ENCODE measurements around the gene RANGAP1.
"Not testable (repeated sequence)": the region's sequence is repeated elsewhere in the genome, so short reads cannot be mapped to it uniquely, and the experiment has no call there.

RANGAP1 gene

DNA sequence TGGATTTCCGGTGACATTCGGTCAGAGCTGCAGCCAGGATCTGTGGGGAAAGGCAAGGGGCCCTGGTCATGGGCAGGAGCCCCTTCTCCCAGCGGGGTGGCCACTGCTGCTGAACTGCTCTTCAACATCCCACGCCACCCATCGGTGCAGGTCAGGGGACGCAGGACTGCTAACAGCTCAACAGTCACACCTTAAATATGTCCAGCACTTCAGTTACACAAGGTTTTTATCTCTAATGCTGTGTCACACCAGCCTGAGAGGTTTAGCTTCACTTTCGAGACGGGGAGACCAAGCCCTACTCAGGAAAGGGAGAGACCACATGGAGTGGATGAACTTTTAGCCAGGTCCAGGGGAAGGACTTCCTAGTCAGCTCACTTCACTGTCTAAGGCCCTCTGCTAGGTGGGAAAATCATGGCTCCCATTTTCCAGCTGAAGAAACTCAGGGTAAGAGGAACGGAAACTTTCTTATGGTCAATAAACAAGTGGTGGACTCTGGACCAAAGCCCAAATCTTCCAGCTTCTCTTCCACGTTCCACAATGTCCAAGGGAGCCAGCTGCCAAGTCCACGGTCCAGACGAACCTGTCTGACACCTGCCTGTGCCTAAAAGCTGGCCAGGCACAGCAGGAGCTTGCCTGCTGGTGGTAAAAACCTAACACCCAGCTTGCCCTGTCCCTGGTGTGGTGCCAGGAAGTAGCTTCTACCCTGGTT lies 24.3 kb downstream of the RANGAP1 start:
- no peak overlapping the region for H3K9ac ChIP-seq (ENCODE audit: low read depth in 1 of 2, low read length in 2 of 2)
- H3K27ac ChIP-seq (ENCODE audit: low read depth, low read length): no peak overlapping the region
- H3K4me1 ChIP-seq (ENCODE audit: control insufficient read depth in 1 of 2, insufficient read depth in 2 of 2, low read length in 2 of 2): no peaks in the 10 kb centered on the region

DNA sequence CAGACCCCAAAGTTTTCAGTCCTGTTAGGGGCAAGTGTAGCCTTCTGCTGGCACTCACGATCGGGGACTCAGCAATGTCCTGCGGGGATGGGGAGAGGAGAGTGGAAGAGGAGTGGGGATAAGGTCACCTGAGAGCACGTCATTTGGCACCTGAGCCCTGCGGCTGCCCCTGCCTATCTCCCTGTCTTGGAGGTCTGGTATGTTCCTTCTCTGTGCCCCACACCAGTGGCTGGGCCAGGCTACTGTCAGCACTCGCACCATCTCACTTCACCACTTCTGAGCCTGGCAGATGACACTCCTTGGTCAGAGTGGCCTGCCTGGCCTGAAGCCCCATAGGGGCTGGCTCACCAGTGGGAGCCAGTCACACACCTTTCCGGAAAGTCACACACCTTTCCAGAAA lies 25.1 kb downstream of the RANGAP1 start:
- Histone ChIP-seq H3K36me3 (ENCODE audit: control insufficient read depth in 1 of 2, insufficient read depth in 2 of 2, low read length in 2 of 2) (peaks cover 37 to 85% of the 10 kb centered on the region in 2 donors), H3K4me3 (ENCODE audit: low read depth in 1 of 2, low read length in 2 of 2) (no peak overlapping the region), H3K27ac (ENCODE audit: low read depth, low read length) (no peak overlapping the region), H3K9ac (ENCODE audit: low read depth in 1 of 2, low read length in 2 of 2) (no peak overlapping the region), H3K4me1 (ENCODE audit: control insufficient read depth in 1 of 2, insufficient read depth in 2 of 2, low read length in 2 of 2) (no peaks in the 10 kb centered on the region), H3K9me3 (ENCODE audit: control insufficient read depth in 1 of 2, low read length in 2 of 2) (no peaks in the 10 kb centered on the region), H3K27me3 (ENCODE audit: control insufficient read depth in 1 of 2, insufficient read depth in 2 of 2, low read length in 2 of 2) (no peaks in the 10 kb centered on the region)

More for the DNA sequence above, 24.3 kb downstream of the RANGAP1 start:
- Histone ChIP-seq H3K27me3 (ENCODE audit: control insufficient read depth in 1 of 2, insufficient read depth in 2 of 2, low read length in 2 of 2) (no peaks in the 10 kb centered on the region), H3K4me3 (ENCODE audit: low read depth in 1 of 2, low read length in 2 of 2) (no peak overlapping the region), H3K36me3 (ENCODE audit: control insufficient read depth in 1 of 2, insufficient read depth in 2 of 2, low read length in 2 of 2) (peaks cover 31 to 83% of the 10 kb centered on the region in 2 donors), H3K9me3 (ENCODE audit: control insufficient read depth in 1 of 2, low read length in 2 of 2) (no peaks in the 10 kb centered on the region)

DNA sequence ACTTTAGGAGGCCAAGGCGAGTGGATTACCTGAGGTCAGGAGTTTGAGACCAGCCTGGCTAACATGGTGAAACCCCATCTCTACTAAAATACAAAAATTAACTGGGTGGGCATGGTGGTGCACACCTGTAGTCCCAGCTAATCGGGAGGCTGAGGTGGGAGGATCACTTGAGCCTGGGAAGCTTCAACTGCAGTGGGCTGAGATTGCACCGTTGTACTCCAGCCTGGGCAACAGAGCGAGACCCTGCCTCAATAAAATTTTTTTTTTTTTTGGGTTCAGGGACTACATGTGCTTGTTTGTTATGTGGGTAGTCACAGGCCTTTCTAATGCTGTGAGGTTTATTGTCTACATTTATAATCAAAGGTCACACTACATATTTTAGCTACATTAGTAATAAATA lies 26.2 kb downstream of the RANGAP1 start:
- H3K27ac ChIP-seq (ENCODE audit: low read depth, low read length); H3K4me1 ChIP-seq (ENCODE audit: control insufficient read depth in 1 of 2, insufficient read depth in 2 of 2, low read length in 2 of 2); H3K9me3 ChIP-seq (ENCODE audit: control insufficient read depth in 1 of 2, low read length in 2 of 2); H3K27me3 ChIP-seq (ENCODE audit: control insufficient read depth in 1 of 2, insufficient read depth in 2 of 2, low read length in 2 of 2); H3K9ac ChIP-seq (ENCODE audit: low read depth in 1 of 2, low read length in 2 of 2); H3K4me3 ChIP-seq (ENCODE audit: low read depth in 1 of 2, low read length in 2 of 2): not testable (repeated sequence)
- H3K36me3 ChIP-seq (ENCODE audit: control insufficient read depth in 1 of 2, insufficient read depth in 2 of 2, low read length in 2 of 2): peaks cover 36 to 87% of the 10 kb centered on the region in 2 donors

DNA sequence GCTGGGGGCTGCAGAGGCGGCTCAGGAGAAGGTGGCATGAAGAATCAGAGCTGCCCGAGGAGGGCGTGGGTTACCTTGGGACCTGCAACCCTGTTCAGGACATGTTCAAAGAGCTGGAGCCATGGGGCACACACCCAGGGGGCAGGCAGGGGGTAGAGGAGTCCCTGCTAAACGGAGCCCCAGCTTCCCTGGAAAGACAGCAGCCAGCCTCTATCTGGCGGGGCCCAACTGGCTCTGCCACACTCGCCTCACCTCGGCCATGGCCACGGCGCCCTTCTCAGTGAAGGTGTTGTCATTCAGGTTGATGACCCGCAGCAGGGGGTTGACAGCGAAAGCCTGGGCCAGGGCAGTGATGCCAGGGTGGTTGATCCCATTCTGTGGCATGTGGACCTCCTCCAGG lies 28.3 kb downstream of the RANGAP1 start:
- no peaks in the 10 kb centered on the region for H3K4me1 ChIP-seq (ENCODE audit: control insufficient read depth in 1 of 2, insufficient read depth in 2 of 2, low read length in 2 of 2)
- no peaks in the 10 kb centered on the region for H3K27me3 ChIP-seq (ENCODE audit: control insufficient read depth in 1 of 2, insufficient read depth in 2 of 2, low read length in 2 of 2)
- no peak overlapping the region for H3K4me3 ChIP-seq (ENCODE audit: low read depth in 1 of 2, low read length in 2 of 2)
- no peak overlapping the region for H3K27ac ChIP-seq (ENCODE audit: low read depth, low read length)
- H3K36me3 ChIP-seq (ENCODE audit: control insufficient read depth in 1 of 2, insufficient read depth in 2 of 2, low read length in 2 of 2): peaks cover 38 to 86% of the 10 kb centered on the region in 2 donors
- no peaks in the 10 kb centered on the region for H3K9me3 ChIP-seq (ENCODE audit: control insufficient read depth in 1 of 2, low read length in 2 of 2)
- no peak overlapping the region for H3K9ac ChIP-seq (ENCODE audit: low read depth in 1 of 2, low read length in 2 of 2)

- Histone ChIP-seq H3K27ac (ENCODE audit: low read depth, low read length) (no peak overlapping the region), H3K9ac (ENCODE audit: low read depth in 1 of 2, low read length in 2 of 2) (no peak overlapping the region), H3K9me3 (ENCODE audit: control insufficient read depth in 1 of 2, low read length in 2 of 2) (no peaks in the 10 kb centered on the region), H3K4me1 (ENCODE audit: control insufficient read depth in 1 of 2, insufficient read depth in 2 of 2, low read length in 2 of 2) (no peaks in the 10 kb centered on the region), H3K36me3 (ENCODE audit: control insufficient read depth in 1 of 2, insufficient read depth in 2 of 2, low read length in 2 of 2) (peaks cover 37 to 85% of the 10 kb centered on the region in 2 donors), H3K4me3 (ENCODE audit: low read depth in 1 of 2, low read length in 2 of 2) (no peak overlapping the region), H3K27me3 (ENCODE audit: control insufficient read depth in 1 of 2, insufficient read depth in 2 of 2, low read length in 2 of 2) (no peaks in the 10 kb centered on the region)
Observed at GRCh38 chr22:41256254-41257253, 29.4 kb downstream of the RANGAP1 start.

DNA sequence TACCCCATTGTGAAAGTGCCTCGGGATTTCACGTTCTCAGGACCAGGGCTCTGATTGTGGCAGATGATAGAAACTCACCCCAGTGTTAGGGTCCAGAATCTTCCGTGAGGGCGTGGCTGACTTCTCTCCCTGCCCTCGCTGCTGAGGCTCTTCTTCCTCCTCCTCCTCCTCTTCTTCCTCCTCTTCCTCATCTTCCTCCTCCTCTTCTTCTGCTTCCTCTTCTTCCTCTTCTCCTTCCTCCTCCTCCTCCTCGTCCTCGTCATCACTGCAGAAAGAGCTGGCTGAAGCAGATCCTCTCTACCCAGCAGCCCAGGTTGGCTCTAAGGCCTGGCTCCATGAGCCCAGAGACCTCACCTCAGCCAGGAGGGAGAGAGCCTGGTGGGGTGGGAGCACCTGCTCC lies 31.8 kb downstream of the RANGAP1 start:
- Histone ChIP-seq H3K27me3 (ENCODE audit: control insufficient read depth in 1 of 2, insufficient read depth in 2 of 2, low read length in 2 of 2) (no peaks in the 10 kb centered on the region), H3K9me3 (ENCODE audit: control insufficient read depth in 1 of 2, low read length in 2 of 2) (no peaks in the 10 kb centered on the region), H3K36me3 (ENCODE audit: control insufficient read depth in 1 of 2, insufficient read depth in 2 of 2, low read length in 2 of 2) (peaks cover 51 to 93% of the 10 kb centered on the region in 2 donors), H3K4me1 (ENCODE audit: control insufficient read depth in 1 of 2, insufficient read depth in 2 of 2, low read length in 2 of 2) (no peaks in the 10 kb centered on the region), H3K4me3 (ENCODE audit: low read depth in 1 of 2, low read length in 2 of 2) (no peak overlapping the region), H3K9ac (ENCODE audit: low read depth in 1 of 2, low read length in 2 of 2) (no peak overlapping the region), H3K27ac (ENCODE audit: low read depth, low read length) (no peak overlapping the region)

GRCh38 chr22:41252365-41252764 lies 33.6 kb downstream of the RANGAP1 start:
- Histone ChIP-seq H3K9ac (ENCODE audit: low read depth in 1 of 2, low read length in 2 of 2) (no peak overlapping the region), H3K27ac (ENCODE audit: low read depth, low read length) (no peak overlapping the region), H3K4me3 (ENCODE audit: low read depth in 1 of 2, low read length in 2 of 2) (no peak overlapping the region), H3K9me3 (ENCODE audit: control insufficient read depth in 1 of 2, low read length in 2 of 2) (no peaks in the 10 kb centered on the region), H3K27me3 (ENCODE audit: control insufficient read depth in 1 of 2, insufficient read depth in 2 of 2, low read length in 2 of 2) (no peaks in the 10 kb centered on the region), H3K4me1 (ENCODE audit: control insufficient read depth in 1 of 2, insufficient read depth in 2 of 2, low read length in 2 of 2) (no peaks in the 10 kb centered on the region), H3K36me3 (ENCODE audit: control insufficient read depth in 1 of 2, insufficient read depth in 2 of 2, low read length in 2 of 2) (peaks cover 56 to 96% of the 10 kb centered on the region in 2 donors)

- Histone ChIP-seq H3K27me3 (ENCODE audit: control insufficient read depth in 1 of 2, insufficient read depth in 2 of 2, low read length in 2 of 2) (no peaks in the 10 kb centered on the region), H3K9ac (ENCODE audit: low read depth in 1 of 2, low read length in 2 of 2) (no peak overlapping the region), H3K27ac (ENCODE audit: low read depth, low read length) (no peak overlapping the region), H3K4me3 (ENCODE audit: low read depth in 1 of 2, low read length in 2 of 2) (no peak overlapping the region), H3K4me1 (ENCODE audit: control insufficient read depth in 1 of 2, insufficient read depth in 2 of 2, low read length in 2 of 2) (no peaks in the 10 kb centered on the region), H3K36me3 (ENCODE audit: control insufficient read depth in 1 of 2, insufficient read depth in 2 of 2, low read length in 2 of 2) (peaks cover 49 to 94% of the 10 kb centered on the region in 2 donors), H3K9me3 (ENCODE audit: control insufficient read depth in 1 of 2, low read length in 2 of 2) (no peaks in the 10 kb centered on the region)
Observed at GRCh38 chr22:41250127-41250526, 35.9 kb downstream of the RANGAP1 start.

- peaks cover 49 to 91% of the 10 kb centered on the region in 2 donors for H3K36me3 ChIP-seq (ENCODE audit: control insufficient read depth in 1 of 2, insufficient read depth in 2 of 2, low read length in 2 of 2)
- H3K4me3 ChIP-seq (ENCODE audit: low read depth in 1 of 2, low read length in 2 of 2): no peak overlapping the region
- no peaks in the 10 kb centered on the region for H3K4me1 ChIP-seq (ENCODE audit: control insufficient read depth in 1 of 2, insufficient read depth in 2 of 2, low read length in 2 of 2)
- no peaks in the 10 kb centered on the region for H3K9me3 ChIP-seq (ENCODE audit: control insufficient read depth in 1 of 2, low read length in 2 of 2)
- no peak overlapping the region for H3K9ac ChIP-seq (ENCODE audit: low read depth in 1 of 2, low read length in 2 of 2)
- no peak overlapping the region for H3K27ac ChIP-seq (ENCODE audit: low read depth, low read length)
- H3K27me3 ChIP-seq (ENCODE audit: control insufficient read depth in 1 of 2, insufficient read depth in 2 of 2, low read length in 2 of 2): no peaks in the 10 kb centered on the region
Observed at GRCh38 chr22:41249442-41249841, 36.5 kb downstream of the RANGAP1 start.

DNA sequence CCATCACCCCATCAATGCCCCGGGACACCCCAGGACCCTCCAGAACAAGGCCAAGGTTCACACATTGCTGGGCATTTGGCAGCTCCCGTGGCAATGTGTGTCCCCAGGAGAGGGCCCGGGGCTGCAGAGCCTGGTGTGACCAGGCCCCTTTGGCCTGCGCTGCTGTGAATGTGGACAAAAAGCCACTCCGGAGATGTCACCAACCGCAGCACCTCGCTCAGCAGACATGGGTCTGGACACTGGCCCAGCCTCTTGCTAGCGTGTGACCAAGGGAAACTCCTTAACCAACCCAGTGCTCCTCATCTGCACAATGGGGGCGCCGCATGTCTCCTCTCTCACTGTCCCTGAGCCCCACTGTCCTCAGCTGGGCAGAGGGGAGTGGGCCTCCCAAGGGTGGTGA lies 37.2 kb downstream of the RANGAP1 start:
- Histone ChIP-seq H3K9me3 (ENCODE audit: control insufficient read depth in 1 of 2, low read length in 2 of 2) (no peaks in the 10 kb centered on the region), H3K4me3 (ENCODE audit: low read depth in 1 of 2, low read length in 2 of 2) (no peak overlapping the region), H3K9ac (ENCODE audit: low read depth in 1 of 2, low read length in 2 of 2) (no peak overlapping the region), H3K4me1 (ENCODE audit: control insufficient read depth in 1 of 2, insufficient read depth in 2 of 2, low read length in 2 of 2) (no peaks in the 10 kb centered on the region), H3K36me3 (ENCODE audit: control insufficient read depth in 1 of 2, insufficient read depth in 2 of 2, low read length in 2 of 2) (peaks cover 44 to 84% of the 10 kb centered on the region in 2 donors), H3K27me3 (ENCODE audit: control insufficient read depth in 1 of 2, insufficient read depth in 2 of 2, low read length in 2 of 2) (no peaks in the 10 kb centered on the region), H3K27ac (ENCODE audit: low read depth, low read length) (no peak overlapping the region)

Measured in duodenal mucosa (tissue), 2 donors.